HG02970 (cell line): ENCODE data around the gene SLC25A13.

Source experiments
- ATAC-seq: cut with Tn5 transposase; IDR thresholded peaks from one replicate; pipeline ENCODE4 v1.9.1; 2021; ENCODE audit warnings: mild to moderate bottlenecking, moderate library complexity, moderate number of reproducible peaks; ENCODE audit not compliant: unreplicated experiment, low FRiP score

SLC25A13 gene

DNA sequence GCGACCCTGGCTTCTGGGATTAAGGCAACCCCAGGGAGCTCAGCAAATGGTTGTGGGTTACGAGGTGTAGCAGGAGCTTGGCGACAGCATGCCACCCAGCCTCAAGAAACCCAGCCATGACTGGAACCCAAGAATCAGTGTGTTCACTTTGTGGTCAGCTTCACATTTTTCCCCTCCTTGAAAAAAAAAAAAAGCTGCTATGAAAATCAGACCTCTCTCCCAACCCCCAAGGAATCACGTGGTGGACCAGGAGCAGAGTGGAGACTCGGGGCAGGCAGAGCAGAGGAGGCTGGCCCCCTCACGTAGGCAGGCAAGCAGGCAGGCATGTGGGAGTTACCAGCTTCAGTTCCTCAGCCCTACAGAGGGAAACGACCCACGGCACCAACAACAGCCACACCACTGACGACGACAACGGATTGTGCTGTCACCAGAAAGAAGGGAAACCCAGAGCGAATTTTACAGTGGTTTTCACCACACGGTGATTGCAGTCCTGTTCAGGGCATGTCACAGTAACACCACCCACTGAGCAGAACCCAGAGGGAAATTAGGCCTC, 203.4 kb downstream of the SLC25A13 start:
- ATAC-seq: no peak

DNA sequence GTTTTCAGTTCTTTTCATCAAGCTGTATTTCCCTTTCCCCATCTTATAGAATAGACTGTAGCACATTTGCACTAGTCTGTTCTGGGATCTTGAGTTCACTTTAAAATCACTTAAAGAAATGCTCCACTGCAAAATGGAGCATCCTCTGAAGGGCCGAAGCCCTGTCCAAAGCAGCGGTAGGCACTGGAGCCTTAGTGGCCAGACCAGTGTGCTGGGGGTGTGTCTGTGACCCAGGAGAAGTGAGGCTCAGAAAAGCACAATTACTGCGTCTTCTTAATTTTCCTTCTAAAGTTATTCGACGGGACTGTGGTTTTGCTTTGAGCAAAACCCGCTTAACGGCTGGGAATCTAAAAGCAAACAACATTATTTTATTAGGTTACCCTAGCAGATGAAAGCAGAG, 205.7 kb downstream of the SLC25A13 start:
- no peak for ATAC-seq

GRCh38 chr7:96114190-96114589, 207.7 kb downstream of the SLC25A13 start:
- ATAC-seq: no peak

DNA sequence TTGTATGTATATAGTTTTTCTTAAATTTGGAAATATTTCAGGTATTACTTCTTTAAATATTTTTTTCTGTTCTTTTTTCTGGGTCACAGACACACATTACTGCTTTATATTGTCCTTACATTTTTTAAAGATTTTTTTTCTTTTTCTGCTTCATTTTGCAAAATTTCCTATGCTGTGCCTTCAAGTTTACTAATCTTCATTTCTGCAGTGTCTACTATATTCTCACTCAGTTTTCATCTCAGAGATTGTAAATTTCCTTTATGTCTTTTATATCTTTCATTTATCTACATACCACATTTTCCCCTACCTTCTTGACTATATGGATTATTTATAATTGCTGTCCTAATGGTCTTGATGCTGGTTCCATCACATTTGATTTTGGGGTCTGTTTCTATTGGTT, 210.5 kb downstream of the SLC25A13 start:
- ATAC-seq: no peak

- ATAC-seq: no peak
Observed at GRCh38 chr7:96104984-96105383, 216.9 kb downstream of the SLC25A13 start.

DNA sequence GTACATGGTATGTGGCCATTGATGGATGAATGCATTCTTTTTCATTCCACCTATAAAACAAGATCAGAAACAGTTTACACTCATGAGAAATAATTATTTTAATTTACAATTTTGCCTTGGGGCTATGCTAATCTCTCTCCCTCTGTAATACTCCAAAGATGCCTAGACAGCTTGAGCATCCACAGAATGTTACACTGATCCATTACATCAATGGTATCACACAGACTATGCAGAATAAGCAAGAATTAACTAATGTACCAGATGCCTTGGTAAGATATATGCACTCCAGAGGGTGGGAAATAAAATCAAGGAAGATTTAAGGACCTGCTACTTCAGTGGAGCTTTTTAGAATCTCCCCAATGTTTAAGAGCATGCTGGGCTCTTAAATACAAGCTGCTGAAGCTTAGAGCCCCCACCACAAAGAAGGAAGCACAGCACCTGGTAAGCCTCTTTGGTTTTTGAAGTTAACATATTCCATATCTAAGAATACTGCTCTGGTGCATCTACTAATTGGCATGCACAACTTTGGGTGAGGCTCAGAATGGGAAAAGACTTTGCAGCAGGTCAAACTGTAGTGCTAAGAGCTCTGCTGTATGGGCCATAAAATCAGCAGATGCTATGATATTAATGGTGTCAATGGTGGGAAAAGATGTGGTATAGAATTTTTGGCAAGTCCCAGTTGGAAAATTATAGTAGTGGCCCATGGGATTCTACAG, 219.6 kb downstream of the SLC25A13 start:
- ATAC-seq: no peak

GRCh38 chr7:96100737-96101136, 221.2 kb downstream of the SLC25A13 start:
- ATAC-seq: no peak

GRCh38 chr7:96097835-96098234, 224.1 kb downstream of the SLC25A13 start:
- no peak for ATAC-seq

GRCh38 chr7:96093435-96093834, 228.5 kb downstream of the SLC25A13 start:
- ATAC-seq: no peak

DNA sequence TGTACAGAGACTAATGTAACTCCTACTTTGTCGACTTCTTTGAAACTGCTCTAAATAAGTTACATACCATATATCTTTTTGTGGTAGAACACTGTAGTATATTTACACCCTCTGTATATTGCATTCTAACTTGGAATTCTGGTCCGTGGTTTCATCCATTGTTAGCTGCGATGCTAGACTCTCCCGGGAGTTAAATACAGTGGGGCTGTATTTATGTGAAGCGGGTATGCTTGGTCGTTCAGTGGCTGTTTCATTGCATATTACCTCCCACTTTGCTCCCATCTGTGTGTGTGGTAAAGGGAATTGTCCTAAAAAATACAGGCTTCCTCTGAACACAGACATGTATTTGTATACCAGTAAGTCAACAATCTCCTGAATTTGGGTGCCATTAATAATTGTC, 231.1 kb downstream of the SLC25A13 start:
- ATAC-seq: no peak

GRCh38 chr7:96089511-96089910, 232.4 kb downstream of the SLC25A13 start:
- no peak for ATAC-seq

- ATAC-seq: no peak
Observed at GRCh38 chr7:96088579-96088978, 233.3 kb downstream of the SLC25A13 start.

- ATAC-seq: no peak
Observed at GRCh38 chr7:96085953-96086352, 235.9 kb downstream of the SLC25A13 start.

DNA sequence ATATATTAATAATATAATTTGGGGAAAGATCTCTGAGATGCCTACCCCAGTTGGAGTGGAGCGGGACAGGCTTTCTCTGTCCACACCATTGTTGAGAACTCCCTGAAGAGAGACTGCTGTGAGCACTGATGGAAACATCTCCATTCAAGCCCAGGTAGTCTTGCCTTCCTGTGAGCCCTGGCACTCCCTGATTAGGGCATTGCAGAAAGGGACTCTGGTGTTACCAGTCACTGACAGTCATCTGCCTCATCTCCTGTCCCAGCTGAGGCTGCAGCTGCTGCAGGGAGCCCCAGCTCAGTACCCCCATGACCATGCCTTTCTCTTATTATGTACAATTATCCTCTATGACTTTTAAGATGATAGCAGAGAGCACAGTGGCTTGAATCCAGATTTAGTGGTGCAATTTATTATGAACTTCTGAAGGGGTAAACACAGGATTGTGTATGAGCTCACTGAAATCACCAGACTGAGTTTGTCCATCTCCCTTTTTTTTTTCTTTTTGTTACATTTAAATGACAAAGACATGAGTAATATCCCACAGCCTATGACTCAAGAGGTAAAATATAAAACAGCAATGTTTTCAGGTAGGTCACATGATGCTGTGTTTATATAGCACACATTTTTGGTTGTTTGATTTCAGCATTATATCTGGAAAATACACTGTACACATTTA, 236.9 kb downstream of the SLC25A13 start:
- ATAC-seq: no peak

DNA sequence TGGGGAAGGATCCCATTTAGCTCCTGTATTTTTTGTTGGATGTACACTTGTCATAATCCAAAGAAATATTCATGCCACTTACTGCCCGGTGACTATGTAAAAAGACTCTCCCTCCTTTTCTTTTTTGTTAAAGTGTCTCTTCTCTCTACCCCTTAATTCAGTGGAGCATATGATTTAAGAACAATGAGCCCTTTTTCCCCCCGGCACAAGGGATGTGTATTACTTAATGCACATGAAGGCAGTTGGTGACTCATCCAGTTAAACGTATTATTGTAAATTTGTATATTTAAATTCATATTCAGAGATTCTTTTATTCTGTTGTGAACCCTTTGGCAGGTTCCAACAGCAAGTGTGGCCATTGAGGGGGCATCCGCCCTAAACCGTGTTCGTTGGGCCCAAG, 241.9 kb downstream of the SLC25A13 start:
- ATAC-seq: no peak

GRCh38 chr7:96076350-96076707, 245.6 kb downstream of the SLC25A13 start:
- ATAC-seq: no peak

- no peak for ATAC-seq
Observed at GRCh38 chr7:96075510-96076349, 246.2 kb downstream of the SLC25A13 start.

DNA sequence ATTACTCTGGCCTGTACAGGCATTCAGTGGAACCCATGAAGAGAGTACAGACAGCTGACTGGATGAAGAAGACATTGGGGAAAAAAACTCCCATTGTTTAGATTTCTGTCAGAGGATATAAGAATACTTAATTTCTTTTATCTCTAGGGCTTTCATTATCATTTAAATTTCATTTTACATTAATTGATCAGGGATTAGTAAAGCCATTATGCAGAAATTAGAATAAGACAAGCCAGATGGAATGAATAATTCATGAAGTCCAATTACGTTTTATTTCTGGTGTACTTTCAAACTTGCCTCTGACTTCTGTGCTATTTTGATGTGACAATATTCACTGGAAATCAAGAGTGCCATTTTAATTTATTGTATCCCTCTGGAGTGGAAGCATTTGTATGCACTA, 247.0 kb downstream of the SLC25A13 start:
- no peak for ATAC-seq
